GM23338 (cell line): ENCODE measurements around the gene GPR176. TPM values are rescaled to one million over a fixed set of nuclear protein-coding genes. Genes with fewer than 3 reads are reported as not detected.
A peak's percentile ranks its signal among the peaks of the same experiment; 100 is the strongest.

Experiments
- ATAC-seq: fragments of 200-7000 bp; cut with Tn5 transposase; 3 replicates; pipeline ENCODE4 v1.9.1; 2020
- DNase-seq: peaks from one replicate; pipeline ENCODE4 v3.0.0-alpha.2; 2015; ENCODE audit warnings: low spot score
- H2AFZ ChIP-seq: fragments of 200-600 bp; sonication (generic); 2 replicates; pipeline ENCODE4 v1.8.0; 2016; ENCODE audit warnings: antibody characterized with exemption, mild to moderate bottlenecking, moderate library complexity
- H3F3A ChIP-seq: fragments of 200-600 bp; sonication (generic); replicated peaks from 2 replicates; pipeline ENCODE4 v1.8.0; 2017; ENCODE audit warnings: antibody characterized with exemption, mixed run types, low read depth
- H3K27ac ChIP-seq: fragments of 200-600 bp; sonication (generic); 2 replicates; pipeline ENCODE4 v1.6.1; 2016; ENCODE audit warnings: low read depth
- H3K27me3 ChIP-seq: fragments of 200-600 bp; sonication (generic); 2 replicates; pipeline ENCODE4 v1.8.0; 2016; ENCODE audit warnings: mild to moderate bottlenecking, mixed run types, moderate library complexity; ENCODE audit not compliant: insufficient read depth
- H3K36me3 ChIP-seq: fragments of 200-600 bp; sonication (generic); 2 replicates; pipeline ENCODE4 v1.8.0; 2016; ENCODE audit warnings: mild to moderate bottlenecking; ENCODE audit not compliant: insufficient read depth
- H3K4me1 ChIP-seq: fragments of 200-600 bp; sonication (generic); 2 replicates; pipeline ENCODE4 v1.8.0; 2016; ENCODE audit warnings: mild to moderate bottlenecking, moderate library complexity; ENCODE audit not compliant: insufficient read depth
- H3K4me2 ChIP-seq: fragments of 200-600 bp; sonication (generic); 2 replicates; pipeline ENCODE4 v1.7.1; 2017; ENCODE audit warnings: mixed run types
- H3K4me3 ChIP-seq: fragments of 200-600 bp; sonication (generic); 2 replicates; pipeline ENCODE4 v1.6.1; 2016; ENCODE audit warnings: mixed run types
- H3K79me2 ChIP-seq: fragments of 200-600 bp; sonication (generic); replicated peaks from 2 replicates; pipeline ENCODE4 v1.8.0; 2017; ENCODE audit warnings: mild to moderate bottlenecking; ENCODE audit not compliant: insufficient read depth
- H3K9me2 ChIP-seq: fragments of 200-600 bp; sonication (generic); 2 replicates; pipeline ENCODE4 v1.8.0; 2017; ENCODE audit not compliant: insufficient read depth
- H4K20me1 ChIP-seq: fragments of 200-600 bp; sonication (generic); replicated peaks from 2 replicates; pipeline ENCODE4 v1.8.0; 2017; ENCODE audit warnings: mild to moderate bottlenecking; ENCODE audit not compliant: insufficient read depth
- H3K27ac Mint-ChIP-seq: 2 replicates; pipeline ENCODE4 v1.8.0; 2020; ENCODE audit warnings: inconsistent platforms, mild to moderate bottlenecking, moderate library complexity, mixed read lengths
- H3K27me3 Mint-ChIP-seq: 3 replicates; pipeline ENCODE4 v1.8.0; 2022; ENCODE audit warnings: low read depth, mild to moderate bottlenecking, moderate library complexity, mixed read lengths, inconsistent platforms; ENCODE audit not compliant: insufficient read depth, poor library complexity
- H3K36me3 Mint-ChIP-seq: 3 replicates; pipeline ENCODE4 v1.8.0; 2021; ENCODE audit warnings: low read depth, mild to moderate bottlenecking, inconsistent platforms, moderate library complexity, mixed read lengths
- H3K4me1 Mint-ChIP-seq: 3 replicates; pipeline ENCODE4 v1.8.0; 2020; ENCODE audit warnings: mild to moderate bottlenecking, inconsistent platforms, mixed read lengths
- H3K4me3 Mint-ChIP-seq: 3 replicates; pipeline ENCODE4 v1.8.0; 2021; ENCODE audit warnings: moderate library complexity, mild to moderate bottlenecking, inconsistent platforms, mixed read lengths
- H3K9me3 Mint-ChIP-seq: 3 replicates; pipeline ENCODE4 v1.8.0; 2020; ENCODE audit warnings: moderate library complexity, mild to moderate bottlenecking, inconsistent platforms, mixed read lengths
- CREB1 ChIP-seq: fragments of 250-450 bp; sonication (Bioruptor Pico); IDR thresholded peaks from 2 replicates; pipeline ENCODE4 v1.5.0; 2020; ENCODE audit warnings: low read depth, mild to moderate bottlenecking, moderate library complexity
- EZH2 ChIP-seq: fragments of 200-600 bp; sonication (generic); IDR thresholded peaks from one replicate; pipeline ENCODE4 v1.8.0; 2017; ENCODE audit warnings: antibody characterized with exemption, mild to moderate bottlenecking, low read depth; ENCODE audit not compliant: unreplicated experiment
- JUNB ChIP-seq: IDR thresholded peaks from one replicate; pipeline ENCODE4 v1.6.1; 2016; ENCODE audit warnings: antibody characterized with exemption; ENCODE audit not compliant: unreplicated experiment
- POLR2AphosphoS5 ChIP-seq: IDR thresholded peaks from 2 replicates; pipeline ENCODE4 v1.6.1; 2016; ENCODE audit warnings: antibody characterized with exemption, low read depth
- STAT1 ChIP-seq: IDR thresholded peaks from one replicate; pipeline ENCODE4 v1.6.1; 2016; ENCODE audit warnings: antibody characterized with exemption; ENCODE audit not compliant: unreplicated experiment
- ZNF114 ChIP-seq: fragments of 250-450 bp; sonication (Bioruptor Pico); IDR thresholded peaks from 2 replicates; pipeline ENCODE4 v1.5.0; 2020; ENCODE audit warnings: mild to moderate bottlenecking, moderate library complexity
- polyA plus RNA-seq: library from polyadenylated mRNA; unstranded; fragments of >200 nt; fragmentation: Nextera tagmentation; extraction: Ambion mirVana; gene quantifications from 2 replicates; pipeline ENCODE4 v1.2.1, GENCODE V29; 2016
- total RNA-seq: library from RNA; depleted of rRNA; stranded (reverse); fragments of >200 nt; shearing (Covaris generic); gene quantifications from 2 replicates; pipeline ENCODE4 v1.2.3, GENCODE V29; 2014
- TF ChIP-seq, protein P1 (sequence below): fragments of 250-450 bp; sonication (Bioruptor Pico); IDR thresholded peaks from 2 replicates; pipeline ENCODE4 v1.5.0; 2020; ENCODE audit warnings: mild to moderate bottlenecking, moderate library complexity
- TF ChIP-seq, protein P2 (sequence below): IDR thresholded peaks from one replicate; pipeline ENCODE4 v1.6.1; 2018; ENCODE audit warnings: antibody characterized with exemption; ENCODE audit not compliant: unreplicated experiment
- TF ChIP-seq, protein P3 (sequence below), 2 experiments: fragments of 200-600 bp in 1 of 2; sonication (generic) in 1 of 2; conservative IDR thresholded peaks; 2 replicates each; pipeline versions ENCODE4 v1.5.1 to v1.6.1; 2016 to 2017; ENCODE audit warnings: antibody characterized with exemption in 2 of 2, low read depth in 2 of 2, mild to moderate bottlenecking in 2 of 2, moderate library complexity in 1 of 2

GPR176 gene
- total and polyA plus RNA-seq, 2 experiments from 2014 or later, result 60.0 to 248 TPM

DNA sequence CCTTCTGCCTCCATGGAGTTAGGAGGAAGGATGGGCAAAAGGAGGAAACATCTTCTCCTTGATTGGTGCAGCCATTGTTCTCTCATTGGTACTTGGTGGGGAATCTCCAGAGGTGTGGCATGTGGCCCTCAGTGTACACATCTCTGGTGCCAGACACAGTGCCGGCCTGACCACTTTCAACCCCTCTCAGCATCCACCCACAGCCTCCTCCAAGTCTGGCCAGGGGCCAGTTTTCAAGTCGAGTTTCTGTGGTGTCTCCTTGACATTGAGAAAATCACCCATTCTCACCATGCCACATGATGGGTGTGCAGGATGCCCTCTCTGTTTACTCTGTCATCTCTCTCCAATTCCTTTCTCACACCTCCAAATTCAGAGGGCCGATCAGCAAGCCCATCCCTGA is 124.6 kb downstream of the GPR176 start (continued):
- TF ChIP-seq, protein P1, sequence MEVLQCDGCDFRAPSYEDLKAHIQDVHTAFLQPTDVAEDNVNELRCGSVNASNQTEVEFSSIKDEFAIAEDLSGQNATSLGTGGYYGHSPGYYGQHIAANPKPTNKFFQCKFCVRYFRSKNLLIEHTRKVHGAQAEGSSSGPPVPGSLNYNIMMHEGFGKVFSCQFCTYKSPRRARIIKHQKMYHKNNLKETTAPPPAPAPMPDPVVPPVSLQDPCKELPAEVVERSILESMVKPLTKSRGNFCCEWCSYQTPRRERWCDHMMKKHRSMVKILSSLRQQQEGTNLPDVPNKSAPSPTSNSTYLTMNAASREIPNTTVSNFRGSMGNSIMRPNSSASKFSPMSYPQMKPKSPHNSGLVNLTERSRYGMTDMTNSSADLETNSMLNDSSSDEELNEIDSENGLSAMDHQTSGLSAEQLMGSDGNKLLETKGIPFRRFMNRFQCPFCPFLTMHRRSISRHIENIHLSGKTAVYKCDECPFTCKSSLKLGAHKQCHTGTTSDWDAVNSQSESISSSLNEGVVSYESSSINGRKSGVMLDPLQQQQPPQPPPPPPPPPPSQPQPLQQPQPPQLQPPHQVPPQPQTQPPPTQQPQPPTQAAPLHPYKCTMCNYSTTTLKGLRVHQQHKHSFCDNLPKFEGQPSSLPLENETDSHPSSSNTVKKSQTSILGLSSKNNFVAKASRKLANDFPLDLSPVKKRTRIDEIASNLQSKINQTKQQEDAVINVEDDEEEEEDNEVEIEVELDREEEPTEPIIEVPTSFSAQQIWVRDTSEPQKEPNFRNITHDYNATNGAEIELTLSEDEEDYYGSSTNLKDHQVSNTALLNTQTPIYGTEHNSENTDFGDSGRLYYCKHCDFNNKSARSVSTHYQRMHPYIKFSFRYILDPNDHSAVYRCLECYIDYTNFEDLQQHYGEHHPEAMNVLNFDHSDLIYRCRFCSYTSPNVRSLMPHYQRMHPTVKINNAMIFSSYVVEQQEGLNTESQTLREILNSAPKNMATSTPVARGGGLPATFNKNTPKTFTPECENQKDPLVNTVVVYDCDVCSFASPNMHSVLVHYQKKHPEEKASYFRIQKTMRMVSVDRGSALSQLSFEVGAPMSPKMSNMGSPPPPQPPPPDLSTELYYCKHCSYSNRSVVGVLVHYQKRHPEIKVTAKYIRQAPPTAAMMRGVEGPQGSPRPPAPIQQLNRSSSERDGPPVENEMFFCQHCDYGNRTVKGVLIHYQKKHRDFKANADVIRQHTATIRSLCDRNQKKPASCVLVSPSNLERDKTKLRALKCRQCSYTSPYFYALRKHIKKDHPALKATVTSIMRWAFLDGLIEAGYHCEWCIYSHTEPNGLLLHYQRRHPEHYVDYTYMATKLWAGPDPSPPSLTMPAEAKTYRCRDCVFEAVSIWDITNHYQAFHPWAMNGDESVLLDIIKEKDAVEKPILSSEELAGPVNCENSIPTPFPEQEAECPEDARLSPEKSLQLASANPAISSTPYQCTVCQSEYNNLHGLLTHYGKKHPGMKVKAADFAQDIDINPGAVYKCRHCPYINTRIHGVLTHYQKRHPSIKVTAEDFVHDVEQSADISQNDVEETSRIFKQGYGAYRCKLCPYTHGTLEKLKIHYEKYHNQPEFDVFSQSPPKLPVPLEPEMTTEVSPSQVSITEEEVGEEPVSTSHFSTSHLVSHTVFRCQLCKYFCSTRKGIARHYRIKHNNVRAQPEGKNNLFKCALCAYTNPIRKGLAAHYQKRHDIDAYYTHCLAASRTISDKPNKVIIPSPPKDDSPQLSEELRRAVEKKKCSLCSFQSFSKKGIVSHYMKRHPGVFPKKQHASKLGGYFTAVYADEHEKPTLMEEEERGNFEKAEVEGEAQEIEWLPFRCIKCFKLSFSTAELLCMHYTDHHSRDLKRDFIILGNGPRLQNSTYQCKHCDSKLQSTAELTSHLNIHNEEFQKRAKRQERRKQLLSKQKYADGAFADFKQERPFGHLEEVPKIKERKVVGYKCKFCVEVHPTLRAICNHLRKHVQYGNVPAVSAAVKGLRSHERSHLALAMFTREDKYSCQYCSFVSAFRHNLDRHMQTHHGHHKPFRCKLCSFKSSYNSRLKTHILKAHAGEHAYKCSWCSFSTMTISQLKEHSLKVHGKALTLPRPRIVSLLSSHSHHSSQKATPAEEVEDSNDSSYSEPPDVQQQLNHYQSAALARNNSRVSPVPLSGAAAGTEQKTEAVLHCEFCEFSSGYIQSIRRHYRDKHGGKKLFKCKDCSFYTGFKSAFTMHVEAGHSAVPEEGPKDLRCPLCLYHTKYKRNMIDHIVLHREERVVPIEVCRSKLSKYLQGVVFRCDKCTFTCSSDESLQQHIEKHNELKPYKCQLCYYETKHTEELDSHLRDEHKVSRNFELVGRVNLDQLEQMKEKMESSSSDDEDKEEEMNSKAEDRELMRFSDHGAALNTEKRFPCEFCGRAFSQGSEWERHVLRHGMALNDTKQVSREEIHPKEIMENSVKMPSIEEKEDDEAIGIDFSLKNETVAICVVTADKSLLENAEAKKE (CRISPR knock-in tag), result no peak
- TF ChIP-seq STAT1 (no peak), EZH2 (no peak), JUNB (no peak)
- TF ChIP-seq, protein P2, sequence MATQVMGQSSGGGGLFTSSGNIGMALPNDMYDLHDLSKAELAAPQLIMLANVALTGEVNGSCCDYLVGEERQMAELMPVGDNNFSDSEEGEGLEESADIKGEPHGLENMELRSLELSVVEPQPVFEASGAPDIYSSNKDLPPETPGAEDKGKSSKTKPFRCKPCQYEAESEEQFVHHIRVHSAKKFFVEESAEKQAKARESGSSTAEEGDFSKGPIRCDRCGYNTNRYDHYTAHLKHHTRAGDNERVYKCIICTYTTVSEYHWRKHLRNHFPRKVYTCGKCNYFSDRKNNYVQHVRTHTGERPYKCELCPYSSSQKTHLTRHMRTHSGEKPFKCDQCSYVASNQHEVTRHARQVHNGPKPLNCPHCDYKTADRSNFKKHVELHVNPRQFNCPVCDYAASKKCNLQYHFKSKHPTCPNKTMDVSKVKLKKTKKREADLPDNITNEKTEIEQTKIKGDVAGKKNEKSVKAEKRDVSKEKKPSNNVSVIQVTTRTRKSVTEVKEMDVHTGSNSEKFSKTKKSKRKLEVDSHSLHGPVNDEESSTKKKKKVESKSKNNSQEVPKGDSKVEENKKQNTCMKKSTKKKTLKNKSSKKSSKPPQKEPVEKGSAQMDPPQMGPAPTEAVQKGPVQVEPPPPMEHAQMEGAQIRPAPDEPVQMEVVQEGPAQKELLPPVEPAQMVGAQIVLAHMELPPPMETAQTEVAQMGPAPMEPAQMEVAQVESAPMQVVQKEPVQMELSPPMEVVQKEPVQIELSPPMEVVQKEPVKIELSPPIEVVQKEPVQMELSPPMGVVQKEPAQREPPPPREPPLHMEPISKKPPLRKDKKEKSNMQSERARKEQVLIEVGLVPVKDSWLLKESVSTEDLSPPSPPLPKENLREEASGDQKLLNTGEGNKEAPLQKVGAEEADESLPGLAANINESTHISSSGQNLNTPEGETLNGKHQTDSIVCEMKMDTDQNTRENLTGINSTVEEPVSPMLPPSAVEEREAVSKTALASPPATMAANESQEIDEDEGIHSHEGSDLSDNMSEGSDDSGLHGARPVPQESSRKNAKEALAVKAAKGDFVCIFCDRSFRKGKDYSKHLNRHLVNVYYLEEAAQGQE, result no peak

DNA sequence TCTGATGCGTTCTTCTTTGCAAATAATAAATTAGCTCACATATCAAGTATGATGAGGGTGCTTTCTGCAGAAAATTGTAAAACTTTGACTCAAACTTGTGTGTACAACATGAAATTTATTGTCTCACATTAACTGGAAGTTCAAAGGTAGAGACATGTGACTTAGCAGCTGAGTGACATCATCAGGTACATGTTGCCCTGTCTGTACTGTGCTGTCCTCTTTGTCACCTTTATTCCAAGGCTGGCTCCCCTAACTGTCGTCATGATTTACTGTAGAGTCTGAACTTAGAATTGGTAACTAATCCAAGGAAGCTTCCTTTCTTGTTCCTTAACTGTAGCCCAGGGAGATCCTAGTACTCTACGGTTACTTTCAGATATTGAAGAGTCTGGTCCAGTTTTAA is 125.1 kb downstream of the GPR176 start:
- no peaks in the 10 kb centered on the region for H3K9me3 Mint-ChIP-seq
- TF ChIP-seq JUNB, result no peak
- TF ChIP-seq, protein P2, result no peak
- no peak for TF ChIP-seq POLR2AphosphoS5
- no peak for TF ChIP-seq ZNF114 (CRISPR knock-in tag)
- TF ChIP-seq EZH2, result no peak
- TF ChIP-seq, protein P3, sequence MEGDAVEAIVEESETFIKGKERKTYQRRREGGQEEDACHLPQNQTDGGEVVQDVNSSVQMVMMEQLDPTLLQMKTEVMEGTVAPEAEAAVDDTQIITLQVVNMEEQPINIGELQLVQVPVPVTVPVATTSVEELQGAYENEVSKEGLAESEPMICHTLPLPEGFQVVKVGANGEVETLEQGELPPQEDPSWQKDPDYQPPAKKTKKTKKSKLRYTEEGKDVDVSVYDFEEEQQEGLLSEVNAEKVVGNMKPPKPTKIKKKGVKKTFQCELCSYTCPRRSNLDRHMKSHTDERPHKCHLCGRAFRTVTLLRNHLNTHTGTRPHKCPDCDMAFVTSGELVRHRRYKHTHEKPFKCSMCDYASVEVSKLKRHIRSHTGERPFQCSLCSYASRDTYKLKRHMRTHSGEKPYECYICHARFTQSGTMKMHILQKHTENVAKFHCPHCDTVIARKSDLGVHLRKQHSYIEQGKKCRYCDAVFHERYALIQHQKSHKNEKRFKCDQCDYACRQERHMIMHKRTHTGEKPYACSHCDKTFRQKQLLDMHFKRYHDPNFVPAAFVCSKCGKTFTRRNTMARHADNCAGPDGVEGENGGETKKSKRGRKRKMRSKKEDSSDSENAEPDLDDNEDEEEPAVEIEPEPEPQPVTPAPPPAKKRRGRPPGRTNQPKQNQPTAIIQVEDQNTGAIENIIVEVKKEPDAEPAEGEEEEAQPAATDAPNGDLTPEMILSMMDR (conservative IDR thresholded peaks at IDR 0.05; ENCODE audit: low read depth in 2 of 2), result no peak
- no peak for TF ChIP-seq CREB1
- no peak for TF ChIP-seq STAT1

More for the DNA sequence above, 125.1 kb downstream of the GPR176 start:
- Histone ChIP-seq H3K79me2 (no peaks in the 10 kb centered on the region), H3K36me3 (0 out of 2 replicates have a peak, but pooled peaks cover 9% of the 10 kb centered on the region), H3K27ac (peak overlapping the region; percentile 21; the same call in 1 of the 2 replicates), H2AFZ (no peak overlapping the region), H3K4me3 (no peak overlapping the region), H3F3A (0 out of 2 replicates have a peak, but pooled peaks cover 14% of the 10 kb centered on the region), H3K27me3 (no peaks in the 10 kb centered on the region), H3K9me2 (peaks cover 6% of the 10 kb centered on the region; the same call in 1 of the 2 replicates), H4K20me1 (peaks cover 5% of the 10 kb centered on the region; the same call in 1 of the 2 replicates), H3K4me2 (no peak overlapping the region), H3K4me1 (peaks cover 15% of the 10 kb centered on the region; the same call in 1 of the 2 replicates)
- H3K4me3 Mint-ChIP-seq, result no peak overlapping the region
- no peak for DNase-seq
- H3K4me1 Mint-ChIP-seq, result peaks cover 53% of the 10 kb centered on the region
- no peak for ATAC-seq
- no peak overlapping the region for H3K27ac Mint-ChIP-seq
- H3K36me3 Mint-ChIP-seq, result peaks cover 22% of the 10 kb centered on the region
- H3K27me3 Mint-ChIP-seq, result peaks cover 11% of the 10 kb centered on the region
